Measurements from ENCODE around the gene ZNF175. TPM values are rescaled to one million over a fixed set of nuclear protein-coding genes. Genes with fewer than 3 reads are reported as not detected.

ZNF175 gene
- total RNA-seq, 1 donor from 2014 or later = 6.1 TPM

DNA sequence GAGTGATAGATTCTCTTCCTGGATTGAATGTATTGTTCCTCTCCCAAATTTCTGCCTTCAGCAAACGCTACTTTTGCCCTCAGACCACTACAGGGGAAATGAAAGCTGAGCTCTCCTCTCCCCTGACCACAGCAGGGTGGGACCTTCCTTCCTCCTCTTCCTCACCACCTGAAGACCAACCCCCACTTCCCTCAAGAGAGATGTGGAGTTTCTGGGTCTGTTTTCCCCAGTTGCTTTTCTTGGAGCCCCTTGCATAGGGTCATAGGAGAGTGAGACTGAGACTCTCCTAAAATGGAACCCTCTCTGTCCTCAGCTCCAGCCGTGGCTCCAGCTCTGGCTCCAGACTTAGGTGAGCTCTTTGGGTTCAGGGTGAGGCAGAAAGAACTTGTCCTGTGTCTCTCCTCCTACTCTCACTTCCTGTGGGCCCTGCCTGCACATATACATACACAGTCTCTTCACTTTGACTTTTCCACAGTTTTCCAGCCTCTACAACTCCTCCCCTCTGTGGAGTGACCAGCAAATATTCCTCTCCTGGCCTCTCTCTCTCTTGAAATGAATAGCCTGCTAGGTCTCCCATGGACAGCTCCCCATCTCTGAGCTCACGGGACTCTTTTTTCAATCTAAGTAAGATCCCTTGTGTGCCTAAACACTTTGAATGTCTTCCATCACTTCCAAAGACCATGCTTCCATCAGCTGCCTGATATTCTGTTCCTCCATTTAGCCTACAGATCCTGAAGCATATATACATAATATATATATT, 19.2 kb upstream of the ZNF175 start:
- Histone ChIP-seq H3K4me1 (no peaks in the 10 kb centered on the region), H3K4me3 (no peak overlapping the region), H3K27me3 (no peaks in the 10 kb centered on the region), H3K9me3 (no peaks in the 10 kb centered on the region), H3K36me3 (no peaks in the 10 kb centered on the region), H3K27ac (no peak overlapping the region)
- TF ChIP-seq, protein P1, sequence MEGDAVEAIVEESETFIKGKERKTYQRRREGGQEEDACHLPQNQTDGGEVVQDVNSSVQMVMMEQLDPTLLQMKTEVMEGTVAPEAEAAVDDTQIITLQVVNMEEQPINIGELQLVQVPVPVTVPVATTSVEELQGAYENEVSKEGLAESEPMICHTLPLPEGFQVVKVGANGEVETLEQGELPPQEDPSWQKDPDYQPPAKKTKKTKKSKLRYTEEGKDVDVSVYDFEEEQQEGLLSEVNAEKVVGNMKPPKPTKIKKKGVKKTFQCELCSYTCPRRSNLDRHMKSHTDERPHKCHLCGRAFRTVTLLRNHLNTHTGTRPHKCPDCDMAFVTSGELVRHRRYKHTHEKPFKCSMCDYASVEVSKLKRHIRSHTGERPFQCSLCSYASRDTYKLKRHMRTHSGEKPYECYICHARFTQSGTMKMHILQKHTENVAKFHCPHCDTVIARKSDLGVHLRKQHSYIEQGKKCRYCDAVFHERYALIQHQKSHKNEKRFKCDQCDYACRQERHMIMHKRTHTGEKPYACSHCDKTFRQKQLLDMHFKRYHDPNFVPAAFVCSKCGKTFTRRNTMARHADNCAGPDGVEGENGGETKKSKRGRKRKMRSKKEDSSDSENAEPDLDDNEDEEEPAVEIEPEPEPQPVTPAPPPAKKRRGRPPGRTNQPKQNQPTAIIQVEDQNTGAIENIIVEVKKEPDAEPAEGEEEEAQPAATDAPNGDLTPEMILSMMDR (IDR thresholded peaks at IDR 0.05) = no peak
- intact Hi-C loops (cut with DNase I) = no loop called here
- DNase-seq (ENCODE audit: low spot score in 2 of 2) = no peak

DNA sequence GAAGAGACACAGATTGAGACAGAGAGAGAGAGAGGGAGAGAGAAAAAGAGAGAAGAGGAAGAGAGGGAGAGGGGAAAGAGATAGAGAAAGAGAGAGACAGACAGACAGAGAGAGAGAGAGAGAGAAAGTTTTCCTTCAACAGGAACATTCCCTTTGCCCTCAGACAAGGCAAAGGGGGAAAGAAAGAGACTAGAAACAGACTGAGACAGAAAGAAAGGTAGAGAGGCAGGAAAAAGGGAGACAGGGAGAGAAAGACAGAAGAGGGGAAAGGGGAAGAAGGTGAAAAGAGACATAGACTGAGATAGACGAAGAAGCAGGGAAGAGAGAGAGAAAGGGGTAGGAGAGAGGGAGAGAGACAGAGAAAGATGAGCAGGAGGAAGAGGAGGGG, 18.5 kb upstream of the ZNF175 start:
- DNase-seq (ENCODE audit: low spot score in 2 of 2) = no peak
- TF ChIP-seq, protein P1 (IDR thresholded peaks at IDR 0.05) = no peak
- H3K4me1 ChIP-seq = no peaks in the 10 kb centered on the region
- no peaks in the 10 kb centered on the region for H3K36me3 ChIP-seq
- intact Hi-C loops (cut with DNase I) = no loop called here
- no peak overlapping the region for H3K27ac ChIP-seq
- no peak overlapping the region for H3K4me3 ChIP-seq
- H3K27me3 ChIP-seq = no peaks in the 10 kb centered on the region
- no peaks in the 10 kb centered on the region for H3K9me3 ChIP-seq

DNA sequence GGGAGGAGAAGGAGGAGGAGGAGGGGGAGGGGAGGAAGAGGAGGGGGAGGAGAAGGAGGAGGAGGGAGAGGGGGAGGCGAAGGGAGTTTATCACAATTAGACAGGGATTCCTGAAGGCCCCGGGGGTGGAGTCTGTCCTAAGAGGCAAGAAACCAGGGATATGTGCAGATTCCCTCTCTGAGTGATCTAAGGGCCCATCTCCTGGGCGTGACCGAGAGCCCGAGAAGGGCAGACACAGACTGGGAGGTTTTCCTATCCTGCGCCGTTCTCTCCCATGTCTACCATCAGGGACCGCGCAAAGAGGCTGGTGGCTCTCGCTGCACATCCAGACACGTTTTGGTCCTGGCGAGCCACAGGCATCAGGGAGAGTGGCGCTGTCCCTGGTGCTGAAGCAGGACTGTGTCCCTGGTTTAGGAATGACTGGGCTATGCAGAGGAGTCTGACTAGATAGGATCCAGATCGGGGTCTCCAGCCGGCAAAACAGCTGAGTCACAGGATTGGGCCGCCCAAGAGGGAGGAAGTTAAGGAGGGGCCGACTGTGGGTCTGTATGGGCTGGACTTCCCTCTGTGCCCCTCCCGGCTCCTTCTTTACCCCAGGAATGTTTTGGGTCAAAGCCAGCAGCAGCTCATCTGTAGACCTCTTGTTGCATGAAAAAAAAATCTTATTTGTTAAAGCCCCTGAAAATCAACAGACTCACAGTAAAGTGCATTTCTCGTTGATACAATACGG, 17.9 kb upstream of the ZNF175 start:
- Histone ChIP-seq H3K4me3 (no peak overlapping the region), H3K36me3 (no peaks in the 10 kb centered on the region), H3K27ac (no peak overlapping the region), H3K9me3 (no peaks in the 10 kb centered on the region), H3K4me1 (no peaks in the 10 kb centered on the region), H3K27me3 (no peaks in the 10 kb centered on the region)
- DNase-seq (ENCODE audit: low spot score in 2 of 2) = no peak
- intact Hi-C loops (cut with DNase I) = no loop called here
- TF ChIP-seq, protein P1 (IDR thresholded peaks at IDR 0.05) = no peak

DNA sequence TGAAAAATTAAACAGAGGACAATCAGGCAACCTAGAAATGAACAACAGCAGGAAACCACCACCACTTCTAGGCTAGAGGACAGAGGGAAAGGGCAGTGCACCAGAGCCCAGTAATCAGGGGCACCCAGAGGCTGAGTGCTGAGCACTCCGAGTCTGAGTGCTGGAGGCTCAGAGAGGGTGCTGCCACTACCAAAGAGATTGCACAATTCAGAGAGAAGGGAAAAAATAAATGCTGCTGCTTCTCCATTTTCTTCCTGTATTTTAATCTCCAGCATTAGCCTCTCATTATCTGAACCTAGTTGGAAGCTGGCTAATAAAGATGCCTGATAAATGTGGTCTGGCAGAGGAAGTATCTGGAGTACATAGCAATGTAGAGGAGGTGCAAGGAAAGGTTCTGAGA, 11.8 kb upstream of the ZNF175 start:
- no peaks in the 10 kb centered on the region for H3K4me1 ChIP-seq
- intact Hi-C loops (cut with DNase I) = no loop called here
- H3K27me3 ChIP-seq = no peaks in the 10 kb centered on the region
- no peaks in the 10 kb centered on the region for H3K9me3 ChIP-seq
- H3K4me3 ChIP-seq = no peak overlapping the region
- H3K27ac ChIP-seq = no peak overlapping the region
- no peak for DNase-seq (ENCODE audit: low spot score in 2 of 2)
- TF ChIP-seq, protein P1 (IDR thresholded peaks at IDR 0.05) = no peak
- no peaks in the 10 kb centered on the region for H3K36me3 ChIP-seq

DNA sequence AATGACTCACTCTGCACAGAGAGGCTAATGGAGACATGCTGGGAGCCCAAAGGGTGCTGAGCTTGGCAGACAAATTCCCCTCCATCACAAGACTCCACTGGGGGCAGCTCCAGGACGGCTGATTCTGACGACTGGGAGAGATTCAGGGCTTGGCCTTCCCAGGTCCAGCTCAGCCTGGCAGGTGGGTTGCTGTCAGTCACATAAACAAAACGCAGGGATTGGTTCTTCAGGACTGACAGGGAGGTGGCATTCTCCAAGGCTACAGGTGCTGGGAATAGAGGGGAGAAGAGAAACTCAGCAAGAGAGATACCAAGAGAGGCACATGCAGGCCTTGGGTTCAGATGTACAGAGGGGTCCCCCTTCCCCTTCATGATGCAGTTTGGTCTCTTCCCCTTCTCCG, 10.7 kb upstream of the ZNF175 start:
- H3K4me3 ChIP-seq = no peak overlapping the region
- H3K36me3 ChIP-seq = no peaks in the 10 kb centered on the region
- no peak for DNase-seq (ENCODE audit: low spot score in 2 of 2)
- no peaks in the 10 kb centered on the region for H3K9me3 ChIP-seq
- no peaks in the 10 kb centered on the region for H3K27me3 ChIP-seq
- intact Hi-C loops (cut with DNase I) = no loop called here
- TF ChIP-seq, protein P1 (IDR thresholded peaks at IDR 0.05) = no peak
- no peak overlapping the region for H3K27ac ChIP-seq
- H3K4me1 ChIP-seq = no peaks in the 10 kb centered on the region
